Upper lobe of left lung (tissue), 4 donors: ENCODE results near the gene RCL1.

Experiments used
- EP300 ChIP-seq, 4 donors: sonication (generic); formaldehyde crosslinking; IDR thresholded peaks; one replicate each; pipeline ENCODE4 v1.5.1; 2017; ENCODE audit warnings: antibody characterized with exemption in 4 of 4, control low read depth in 2 of 4
- POLR2A ChIP-seq, 4 donors: fragments of 450-650 bp; IDR thresholded peaks; one replicate each; pipeline ENCODE4 v1.5.1; 2016 to 2017; ENCODE audit warnings: antibody characterized with exemption in 4 of 4, mild to moderate bottlenecking in 2 of 4
- POLR2AphosphoS5 ChIP-seq, 2 donors: sonication (generic); formaldehyde crosslinking; IDR thresholded peaks; one replicate each; pipeline ENCODE4 v1.5.1; 2017; ENCODE audit warnings: antibody characterized with exemption in 2 of 2
- TF ChIP-seq, protein P1 (sequence below), 6 experiments: fragments of 450-650 bp in 4 of 6; fragments of 200-600 bp in 2 of 6; sonication (generic) in 2 of 6; IDR thresholded peaks; one replicate each; pipeline ENCODE4 v1.5.1; 2016 to 2019; ENCODE audit warnings: antibody characterized with exemption in 6 of 6

DNA sequence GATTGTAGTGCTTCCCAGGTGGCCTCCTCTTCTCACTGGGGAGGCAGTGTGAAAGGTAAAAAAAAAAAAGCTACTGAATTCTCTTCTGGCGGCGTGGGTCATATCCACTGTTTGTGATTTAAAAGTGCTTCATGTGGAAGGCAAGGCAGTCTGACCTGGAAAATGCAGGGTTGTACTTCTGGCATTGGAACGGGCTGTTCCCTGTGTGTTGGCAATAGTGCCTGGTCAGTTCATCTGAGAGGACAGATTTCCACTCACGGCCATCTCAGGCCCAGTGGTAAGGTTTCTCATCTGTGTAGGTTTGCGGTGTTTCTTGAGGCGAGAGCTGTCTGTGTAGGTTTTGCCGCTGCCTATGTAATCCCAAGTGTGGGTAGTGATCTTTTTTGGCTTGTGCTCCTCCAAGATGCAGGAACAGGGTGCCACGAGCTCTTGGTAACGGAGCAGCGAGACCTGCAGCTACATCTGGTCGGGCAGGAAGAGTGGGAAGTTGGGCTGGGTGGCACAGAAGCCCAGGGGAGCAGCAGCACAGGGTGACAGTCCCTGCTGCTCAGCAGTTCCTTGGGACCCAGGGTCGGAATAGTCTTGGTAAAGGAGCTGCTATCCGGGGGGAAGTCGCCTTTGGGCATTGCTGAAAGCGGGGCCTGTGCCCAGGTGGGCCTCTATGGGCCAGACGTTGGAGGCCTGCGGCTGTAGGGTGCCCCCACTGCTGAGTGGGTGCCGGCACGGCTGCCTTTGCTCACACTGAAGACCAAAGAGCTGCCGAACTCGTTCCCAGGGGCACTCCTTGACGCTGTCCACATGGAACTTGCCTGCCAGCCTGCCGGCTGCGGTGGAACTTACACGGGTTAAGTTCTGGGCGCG lies 11.2 kb downstream of the RCL1 start:
- TF ChIP-seq, protein P1, sequence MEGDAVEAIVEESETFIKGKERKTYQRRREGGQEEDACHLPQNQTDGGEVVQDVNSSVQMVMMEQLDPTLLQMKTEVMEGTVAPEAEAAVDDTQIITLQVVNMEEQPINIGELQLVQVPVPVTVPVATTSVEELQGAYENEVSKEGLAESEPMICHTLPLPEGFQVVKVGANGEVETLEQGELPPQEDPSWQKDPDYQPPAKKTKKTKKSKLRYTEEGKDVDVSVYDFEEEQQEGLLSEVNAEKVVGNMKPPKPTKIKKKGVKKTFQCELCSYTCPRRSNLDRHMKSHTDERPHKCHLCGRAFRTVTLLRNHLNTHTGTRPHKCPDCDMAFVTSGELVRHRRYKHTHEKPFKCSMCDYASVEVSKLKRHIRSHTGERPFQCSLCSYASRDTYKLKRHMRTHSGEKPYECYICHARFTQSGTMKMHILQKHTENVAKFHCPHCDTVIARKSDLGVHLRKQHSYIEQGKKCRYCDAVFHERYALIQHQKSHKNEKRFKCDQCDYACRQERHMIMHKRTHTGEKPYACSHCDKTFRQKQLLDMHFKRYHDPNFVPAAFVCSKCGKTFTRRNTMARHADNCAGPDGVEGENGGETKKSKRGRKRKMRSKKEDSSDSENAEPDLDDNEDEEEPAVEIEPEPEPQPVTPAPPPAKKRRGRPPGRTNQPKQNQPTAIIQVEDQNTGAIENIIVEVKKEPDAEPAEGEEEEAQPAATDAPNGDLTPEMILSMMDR (IDR thresholded peaks at IDR 0.05): no peak
- TF ChIP-seq EP300 (IDR thresholded peaks at IDR 0.05): no peak
- TF ChIP-seq POLR2A (IDR thresholded peaks at IDR 0.05): no peak
- TF ChIP-seq POLR2AphosphoS5 (IDR thresholded peaks at IDR 0.05): no peak
